GM12873 (cell line): ENCODE results near the gene ESD.
A peak's percentile ranks its signal among the peaks of the same experiment; 100 is the strongest.

Experiments
- TF ChIP-seq, protein P1 (sequence below): IDR thresholded peaks from 2 replicates; pipeline ENCODE4 v1.5.1; 2012; ENCODE audit warnings: low read depth, mild to moderate bottlenecking, moderate library complexity, low read length, control low read depth; ENCODE audit not compliant: insufficient read depth; ENCODE audit errors: missing control alignments

The ESD gene, protein sequence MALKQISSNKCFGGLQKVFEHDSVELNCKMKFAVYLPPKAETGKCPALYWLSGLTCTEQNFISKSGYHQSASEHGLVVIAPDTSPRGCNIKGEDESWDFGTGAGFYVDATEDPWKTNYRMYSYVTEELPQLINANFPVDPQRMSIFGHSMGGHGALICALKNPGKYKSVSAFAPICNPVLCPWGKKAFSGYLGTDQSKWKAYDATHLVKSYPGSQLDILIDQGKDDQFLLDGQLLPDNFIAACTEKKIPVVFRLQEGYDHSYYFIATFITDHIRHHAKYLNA

DNA sequence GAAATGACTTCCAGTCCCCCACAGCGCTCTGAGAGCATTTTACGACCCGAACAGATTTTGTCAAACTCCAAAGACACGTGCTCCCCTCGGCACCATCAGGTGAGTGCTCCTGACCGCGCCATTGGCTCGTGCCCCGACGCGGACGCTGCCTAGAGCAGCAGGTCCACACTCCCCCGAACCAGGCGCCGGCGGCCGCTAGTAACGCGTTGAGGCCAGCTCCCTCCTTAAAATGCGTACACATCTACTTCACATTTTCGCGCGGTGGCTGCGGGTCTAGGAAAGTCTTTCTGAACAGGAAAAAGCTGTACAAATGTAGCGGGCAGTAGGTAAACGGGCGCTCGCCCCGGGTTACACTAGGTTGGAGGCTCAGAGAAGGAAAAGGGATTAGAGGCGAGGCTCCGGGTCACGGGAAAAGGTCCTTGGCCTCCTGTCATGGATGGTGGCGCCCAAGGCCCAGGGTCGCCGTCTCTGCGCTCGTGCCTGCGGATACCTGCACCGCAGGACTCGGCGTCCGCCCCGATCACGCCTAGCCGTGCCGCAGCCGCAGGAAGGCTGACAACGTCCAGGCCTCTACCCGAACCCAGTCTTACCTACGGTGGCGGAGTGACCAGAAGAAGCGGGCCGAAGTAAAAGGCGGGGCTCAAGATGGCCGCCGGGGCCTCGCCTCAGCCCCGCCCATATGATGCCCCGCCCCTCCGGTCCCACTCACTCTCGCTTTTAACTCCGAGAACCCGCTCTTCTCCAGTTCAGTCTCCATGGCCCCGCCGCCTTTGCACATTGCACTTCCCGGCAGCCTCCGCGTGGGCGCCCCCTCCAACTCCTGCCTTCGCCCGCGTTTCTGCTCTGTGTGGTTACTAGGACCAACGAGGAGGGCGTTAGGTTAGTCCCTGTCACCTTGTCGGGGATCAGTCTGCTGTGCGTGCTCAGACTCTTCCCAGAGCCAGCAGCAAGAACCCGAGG is at the start of gene ESD:
ESD (minus strand) TSS at position 647 of the 960 bp plus-strand sequence. CDS start 5,748 bp downstream, outside the sequence.
- TF ChIP-seq, protein P1, sequence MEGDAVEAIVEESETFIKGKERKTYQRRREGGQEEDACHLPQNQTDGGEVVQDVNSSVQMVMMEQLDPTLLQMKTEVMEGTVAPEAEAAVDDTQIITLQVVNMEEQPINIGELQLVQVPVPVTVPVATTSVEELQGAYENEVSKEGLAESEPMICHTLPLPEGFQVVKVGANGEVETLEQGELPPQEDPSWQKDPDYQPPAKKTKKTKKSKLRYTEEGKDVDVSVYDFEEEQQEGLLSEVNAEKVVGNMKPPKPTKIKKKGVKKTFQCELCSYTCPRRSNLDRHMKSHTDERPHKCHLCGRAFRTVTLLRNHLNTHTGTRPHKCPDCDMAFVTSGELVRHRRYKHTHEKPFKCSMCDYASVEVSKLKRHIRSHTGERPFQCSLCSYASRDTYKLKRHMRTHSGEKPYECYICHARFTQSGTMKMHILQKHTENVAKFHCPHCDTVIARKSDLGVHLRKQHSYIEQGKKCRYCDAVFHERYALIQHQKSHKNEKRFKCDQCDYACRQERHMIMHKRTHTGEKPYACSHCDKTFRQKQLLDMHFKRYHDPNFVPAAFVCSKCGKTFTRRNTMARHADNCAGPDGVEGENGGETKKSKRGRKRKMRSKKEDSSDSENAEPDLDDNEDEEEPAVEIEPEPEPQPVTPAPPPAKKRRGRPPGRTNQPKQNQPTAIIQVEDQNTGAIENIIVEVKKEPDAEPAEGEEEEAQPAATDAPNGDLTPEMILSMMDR = no peak

DNA sequence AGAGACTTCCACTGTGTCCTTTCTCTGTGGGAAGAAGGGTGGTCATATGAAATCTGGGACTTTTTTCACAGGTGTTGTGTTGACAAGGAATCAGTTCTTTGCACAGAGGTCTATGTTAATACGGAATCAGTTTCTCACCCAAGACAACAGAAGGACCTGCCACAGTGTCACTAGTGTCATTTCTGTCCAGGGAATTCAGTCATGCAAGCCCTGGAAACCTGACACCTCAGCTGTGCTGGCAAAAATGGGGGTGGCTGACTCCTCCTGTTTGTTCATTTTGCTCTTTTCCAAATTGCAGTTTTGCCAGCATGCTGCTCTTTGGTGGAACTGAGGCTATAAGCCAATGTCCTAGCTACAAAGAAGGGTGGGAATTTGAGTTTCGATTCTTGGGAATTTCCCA is 49.8 kb upstream of the ESD start:
- TF ChIP-seq, protein P1 = no peak

- TF ChIP-seq, protein P1 = no peak
Measured at GRCh38 chr13:46845146-46845545, 48.2 kb upstream of the ESD start.

DNA sequence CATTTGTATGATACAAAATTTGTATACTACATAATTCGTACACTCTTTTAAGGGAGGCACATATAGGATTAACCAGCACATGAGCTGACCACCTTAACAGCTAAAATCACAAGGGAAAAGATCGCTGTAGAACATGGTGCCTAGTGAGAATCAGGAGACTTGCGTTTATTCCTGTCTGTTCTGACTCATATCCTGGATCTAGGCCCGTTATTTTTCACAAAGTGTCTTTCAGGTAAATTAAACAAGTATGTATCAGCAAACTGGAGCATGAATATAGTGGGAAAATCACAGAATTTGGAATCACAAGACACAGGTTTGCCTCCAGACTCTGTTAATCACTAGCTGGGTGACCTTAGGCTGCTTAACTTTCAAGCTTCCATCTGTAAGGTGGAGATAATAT is 47.5 kb upstream of the ESD start:
- TF ChIP-seq, protein P1 = no peak

DNA sequence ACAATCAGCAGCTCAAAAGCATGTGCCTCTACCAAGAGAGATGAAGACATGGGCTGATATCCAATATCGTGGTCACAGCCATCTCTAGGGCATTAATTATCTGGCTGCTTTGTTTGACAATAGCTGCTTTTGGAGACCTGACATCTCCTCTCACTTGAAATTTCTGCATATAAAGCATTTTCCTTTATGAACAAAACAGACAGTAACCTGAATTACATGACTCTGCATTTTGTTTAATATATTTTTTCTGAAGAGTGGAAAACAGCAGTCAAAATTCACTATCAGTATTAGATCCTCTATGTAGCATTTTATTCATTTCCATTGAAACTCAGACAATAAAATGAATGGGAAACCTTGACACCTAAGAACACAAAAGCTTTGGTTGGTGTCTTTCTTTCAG is 42.4 kb upstream of the ESD start:
- TF ChIP-seq, protein P1 = no peak

- TF ChIP-seq, protein P1 = no peak
Measured at GRCh38 chr13:46834657-46835056, 37.7 kb upstream of the ESD start.

DNA sequence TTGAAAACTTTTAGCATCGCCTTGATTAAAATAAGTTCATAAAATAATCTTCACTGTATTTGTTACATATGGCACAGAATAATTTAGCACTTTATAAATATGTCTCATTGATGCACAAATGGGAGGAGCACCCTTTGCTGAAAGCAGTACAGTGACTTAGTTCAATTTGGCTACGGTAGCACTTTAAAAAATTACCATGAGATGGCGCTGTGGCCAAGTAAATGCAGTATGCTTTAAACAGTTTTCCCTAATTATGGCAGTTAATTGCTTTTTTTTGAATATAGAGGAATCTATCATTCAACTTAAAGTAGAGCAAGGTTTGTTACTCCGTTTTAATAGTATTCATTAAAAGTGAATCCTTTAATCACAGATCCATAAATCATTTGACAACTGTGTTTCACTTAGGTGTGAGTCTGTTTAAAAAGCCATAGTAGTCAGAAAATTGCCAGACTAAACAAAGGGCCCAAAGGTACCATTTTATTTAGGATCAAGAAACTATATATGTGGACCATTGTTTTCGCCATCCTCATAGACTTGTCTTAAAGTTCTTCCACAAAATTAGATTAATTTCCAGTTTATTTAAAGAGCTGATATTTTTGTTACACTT is 34.7 kb upstream of the ESD start:
- TF ChIP-seq, protein P1 = peak; percentile 66
